GM19455 (cell line): ENCODE data around the gene FAM187B.
"Not testable (repeated sequence)": the region's sequence is repeated elsewhere in the genome, so short reads cannot be mapped to it uniquely, and the experiment has no call there.

Experiments
- ATAC-seq: cut with Tn5 transposase; IDR thresholded peaks from one replicate; pipeline ENCODE4 v1.9.1; 2021; ENCODE audit not compliant: unreplicated experiment

Gene FAM187B

GRCh38 chr19:35262101-35262761, 33.7 kb upstream of the FAM187B start:
- no peak for ATAC-seq

GRCh38 chr19:35261356-35262100, 33.0 kb upstream of the FAM187B start:
- ATAC-seq = no peak

- no peak for ATAC-seq
Measured at GRCh38 chr19:35260694-35261304, 32.3 kb upstream of the FAM187B start.

GRCh38 chr19:35257113-35257461, 28.5 kb upstream of the FAM187B start:
- no peak for ATAC-seq

- no peak for ATAC-seq
Measured at GRCh38 chr19:35256566-35256965, 28.0 kb upstream of the FAM187B start.

- no peak for ATAC-seq
Measured at GRCh38 chr19:35254341-35255297, 26.1 kb upstream of the FAM187B start.

- no peak for ATAC-seq
Measured at GRCh38 chr19:35253316-35254286, 25.1 kb upstream of the FAM187B start.

GRCh38 chr19:35251456-35251855, 22.9 kb upstream of the FAM187B start:
- ATAC-seq = no peak

- no peak for ATAC-seq
Measured at GRCh38 chr19:35249848-35250711, 21.5 kb upstream of the FAM187B start.

GRCh38 chr19:35249146-35249847, 20.8 kb upstream of the FAM187B start:
- ATAC-seq = no peak

GRCh38 chr19:35248310-35249145, 20.0 kb upstream of the FAM187B start, which contains the start of gene LSR:
LSR (plus strand) TSS chr19:35249002; CDS start chr19:35249023, 21 bp downstream.
- peak; percentile 82 for ATAC-seq

- ATAC-seq = no peak
Measured at GRCh38 chr19:35247526-35248309, 19.2 kb upstream of the FAM187B start.

- ATAC-seq = no peak
Measured at GRCh38 chr19:35246466-35247092, 18.0 kb upstream of the FAM187B start.

GRCh38 chr19:35241417-35241816, 12.9 kb upstream of the FAM187B start:
- ATAC-seq = no peak

- no peak for ATAC-seq
Measured at GRCh38 chr19:35240327-35240726, 11.8 kb upstream of the FAM187B start.

GRCh38 chr19:35239597-35239996, 11.1 kb upstream of the FAM187B start:
- not testable (repeated sequence) for ATAC-seq
